Right atrium auricular region (tissue), 2 donors: ENCODE data around the gene PRM2. TPM values are rescaled to one million over a fixed set of nuclear protein-coding genes. Genes with fewer than 3 reads are reported as not detected.
A peak's percentile ranks its signal among the peaks of the same experiment; 100 is the strongest.

Experiments used
- DNase-seq: peaks from one replicate; pipeline ENCODE4 v3.0.0-alpha.2; 2019; ENCODE audit warnings: low spot score
- H3K27ac ChIP-seq, 2 donors: fragments of 200-600 bp; sonication (generic); 1 replicate in 1 of 2; 2 replicates in 1 of 2; pipeline ENCODE4 v1.5.1; 2016 to 2019
- H3K27me3 ChIP-seq, 2 donors: fragments of 200-600 bp; sonication (generic); one replicate each; pipeline versions ENCODE4 v1.5.1 to v1.6.0; 2017 to 2019
- H3K36me3 ChIP-seq: fragments of 200-600 bp; sonication (generic); one replicate; pipeline ENCODE4 v1.5.1; 2016
- H3K4me1 ChIP-seq, 2 donors: fragments of 200-600 bp; sonication (generic); one replicate each; pipeline versions ENCODE4 v1.5.1 to v1.6.0; 2017 to 2019
- H3K4me3 ChIP-seq, 2 donors: fragments of 200-600 bp; sonication (generic); 1 replicate in 1 of 2; 2 replicates in 1 of 2; pipeline ENCODE4 v1.5.1; 2017 to 2019; ENCODE audit warnings: mild to moderate bottlenecking in 1 of 2, moderate library complexity in 1 of 2
- H3K9me3 ChIP-seq, 2 donors: fragments of 200-600 bp; sonication (generic); one replicate each; pipeline ENCODE4 v1.5.1; 2019
- CTCF ChIP-seq, 2 donors: fragments of 200-600 bp; sonication (generic); IDR thresholded peaks; one replicate each; pipeline ENCODE4 v1.5.1; 2019; ENCODE audit warnings: antibody characterized with exemption in 2 of 2
- total RNA-seq, 2 donors: library from RNA; depleted of rRNA; stranded (reverse); fragments of >200 nt; gene quantifications; one replicate each; pipeline ENCODE4 v1.1.0, GENCODE V29; 2016

Gene PRM2
- total RNA-seq, 2 donors from 2014 or later = not detected

DNA sequence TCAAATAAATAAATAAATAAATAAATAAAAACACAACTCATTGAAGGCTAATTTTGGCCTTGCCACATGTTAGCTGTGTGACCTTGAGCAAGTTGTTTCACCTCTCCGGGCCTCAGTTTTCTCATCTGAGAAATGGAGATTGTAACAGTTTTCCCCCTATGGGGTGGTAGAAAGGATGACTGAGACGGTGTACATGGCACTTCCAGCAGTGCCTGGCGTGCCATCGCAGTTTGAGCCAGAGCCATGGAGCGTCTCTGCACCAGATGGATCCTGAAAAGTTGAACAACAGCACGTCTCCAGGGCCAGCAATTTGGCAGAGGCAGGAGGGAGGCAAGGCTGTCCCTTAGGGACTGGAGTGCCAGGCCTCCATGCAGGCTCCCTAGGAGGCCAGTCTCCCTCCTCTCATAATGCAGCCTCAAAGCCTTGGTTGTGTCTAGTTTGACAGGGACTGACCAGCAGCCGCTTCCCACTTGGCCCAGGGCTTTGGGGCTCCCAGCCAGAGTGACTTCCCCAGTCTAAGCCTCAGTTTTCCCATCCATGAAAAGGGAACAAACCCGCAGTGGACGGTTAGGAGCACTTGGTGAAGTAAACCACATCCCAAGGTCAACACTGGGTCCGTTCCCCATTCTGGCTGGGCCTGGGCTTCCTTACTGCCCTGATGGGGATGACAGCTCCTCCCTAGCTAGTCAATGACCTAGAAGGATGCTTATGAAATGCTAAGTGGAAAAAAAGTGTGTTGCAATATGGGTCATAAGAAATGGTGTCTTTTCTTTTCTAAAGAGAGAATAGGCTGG, 39.6 kb downstream of the PRM2 start:
- Histone ChIP-seq H3K36me3 (no peaks in the 10 kb centered on the region), H3K9me3 (no peaks in the 10 kb centered on the region), H3K27me3 (no peaks in the 10 kb centered on the region), H3K27ac (no peak overlapping the region), H3K4me1 (peaks cover 0 to 12% of the 10 kb centered on the region in 2 donors), H3K4me3 (no peak overlapping the region)
- no peak for DNase-seq
- TF ChIP-seq CTCF (IDR thresholded peaks at IDR 0.05) = no peak

DNA sequence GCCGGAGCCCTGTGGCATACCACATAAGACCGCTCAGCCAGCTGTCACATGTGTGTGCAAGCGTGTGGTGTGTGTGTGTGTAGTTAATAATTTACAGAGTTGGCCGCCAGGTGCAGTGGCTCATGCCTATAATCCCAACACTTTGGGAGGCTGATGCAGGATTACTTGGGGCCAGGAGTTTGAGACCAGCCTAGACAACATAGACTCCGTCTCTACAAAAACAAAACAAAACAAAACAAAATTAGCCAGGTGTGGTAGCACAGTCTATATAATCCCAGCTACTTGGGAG, 40.6 kb downstream of the PRM2 start:
- no peak overlapping the region for H3K27ac ChIP-seq
- no peak for TF ChIP-seq CTCF (IDR thresholded peaks at IDR 0.05)
- no peaks in the 10 kb centered on the region for H3K9me3 ChIP-seq
- no peak overlapping the region for H3K4me3 ChIP-seq
- peaks cover 0 to 15% of the 10 kb centered on the region in 2 donors for H3K4me1 ChIP-seq
- H3K27me3 ChIP-seq = no peaks in the 10 kb centered on the region
- no peak for DNase-seq
- no peaks in the 10 kb centered on the region for H3K36me3 ChIP-seq

GRCh38 chr16:11234884-11235702, 41.2 kb downstream of the PRM2 start:
- no peaks in the 10 kb centered on the region for H3K27me3 ChIP-seq
- no peaks in the 10 kb centered on the region for H3K9me3 ChIP-seq
- no peak for TF ChIP-seq CTCF (IDR thresholded peaks at IDR 0.05)
- DNase-seq = no peak
- H3K27ac ChIP-seq = no peak overlapping the region
- no peak overlapping the region for H3K4me3 ChIP-seq
- no peaks in the 10 kb centered on the region for H3K36me3 ChIP-seq
- peaks cover 0 to 15% of the 10 kb centered on the region in 2 donors for H3K4me1 ChIP-seq

GRCh38 chr16:11233727-11234376, 42.4 kb downstream of the PRM2 start:
- no peak for DNase-seq
- peaks cover 0 to 15% of the 10 kb centered on the region in 2 donors for H3K4me1 ChIP-seq
- H3K9me3 ChIP-seq = no peaks in the 10 kb centered on the region
- no peak for TF ChIP-seq CTCF (IDR thresholded peaks at IDR 0.05)
- no peaks in the 10 kb centered on the region for H3K27me3 ChIP-seq
- no peak overlapping the region for H3K27ac ChIP-seq
- no peaks in the 10 kb centered on the region for H3K36me3 ChIP-seq
- H3K4me3 ChIP-seq = no peak overlapping the region

DNA sequence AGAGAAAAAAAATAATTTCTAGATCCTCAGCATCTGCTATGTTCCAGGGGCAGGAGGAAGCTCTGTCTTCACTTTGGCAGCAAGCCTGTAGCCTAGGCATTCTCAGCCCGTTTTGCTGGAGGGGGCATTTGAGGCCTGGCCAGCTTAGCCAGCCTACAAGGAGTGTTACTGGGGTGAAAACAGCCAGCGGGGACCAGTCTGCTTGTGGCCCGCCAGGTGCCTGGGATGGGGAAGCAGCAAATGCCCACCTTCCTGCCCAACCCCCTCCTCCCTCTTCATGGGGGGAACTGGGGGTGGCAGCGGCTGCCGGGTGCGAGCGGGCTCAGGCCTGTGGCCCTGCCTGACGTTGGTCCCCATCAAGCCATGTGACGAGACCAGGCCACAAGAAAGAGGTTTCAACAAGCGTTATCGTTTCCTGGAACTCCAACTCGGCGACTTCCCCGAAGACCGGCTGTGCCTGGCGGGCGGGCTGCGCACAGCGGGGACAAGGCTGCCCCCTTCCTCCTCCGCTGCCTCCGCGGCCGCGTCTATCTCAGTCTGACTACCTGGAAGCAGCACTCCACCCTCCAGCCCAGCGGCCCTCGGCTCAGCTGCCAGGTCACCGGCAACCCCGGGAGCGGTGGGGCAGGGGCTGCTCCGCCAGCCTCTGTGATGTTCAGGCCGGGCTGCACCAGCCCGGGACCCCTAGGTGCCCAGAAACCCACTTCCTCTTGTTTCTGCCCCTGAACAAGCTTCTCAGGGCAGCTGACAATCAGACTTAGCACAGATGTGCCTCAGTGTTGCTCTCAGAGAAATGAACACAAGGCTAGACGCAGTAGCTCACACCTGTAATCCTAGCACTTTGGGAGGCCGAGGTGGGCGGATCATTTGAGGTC, 43.2 kb downstream of the PRM2 start:
- Histone ChIP-seq H3K4me1 (peaks cover 0 to 15% of the 10 kb centered on the region in 2 donors), H3K4me3 (peak overlapping the region in 1 of 2 donors; percentile 16), H3K9me3 (no peaks in the 10 kb centered on the region), H3K27me3 (no peaks in the 10 kb centered on the region), H3K36me3 (no peaks in the 10 kb centered on the region), H3K27ac (no peak overlapping the region)
- no peak for DNase-seq
- no peak for TF ChIP-seq CTCF (IDR thresholded peaks at IDR 0.05)
